Natural killer cell (primary cell): ENCODE results near the gene PKN2. TPM values are rescaled to one million over a fixed set of nuclear protein-coding genes. Genes with fewer than 3 reads are reported as not detected.

Experiments
- ATAC-seq, 3 donors: fragments of 150-1000 bp in 2 of 3; fragments of 200-7000 bp in 1 of 3; cut with Tn5 transposase; 1 replicate in 1 of 3; 2 replicates in 2 of 3; pipeline ENCODE4 v1.10.0; 2021; ENCODE audit warnings: mild to moderate bottlenecking in 2 of 3, moderate library complexity in 2 of 3
- DNase-seq, 2 donors: peaks; one replicate each; pipeline versions ENCODE4 v3.0.0 to v3.0.0-alpha.2; 2013 to 2021; ENCODE audit warnings: mixed read lengths in 1 of 2
- H3K27ac ChIP-seq: one replicate; pipeline ENCODE4 v1.5.1; 2013; ENCODE audit warnings: mild to moderate bottlenecking, low read length
- H3K27me3 ChIP-seq: one replicate; pipeline ENCODE4 v1.6.1; 2013; ENCODE audit warnings: low read length; ENCODE audit not compliant: control insufficient read depth, insufficient read depth
- H3K36me3 ChIP-seq: one replicate; pipeline ENCODE4 v1.6.1; 2013; ENCODE audit warnings: low read length; ENCODE audit not compliant: control insufficient read depth, insufficient read depth
- H3K4me1 ChIP-seq: one replicate; pipeline ENCODE4 v1.6.1; 2013; ENCODE audit warnings: low read length; ENCODE audit not compliant: control insufficient read depth, insufficient read depth
- H3K4me3 ChIP-seq: one replicate; pipeline ENCODE4 v1.5.1; 2013; ENCODE audit warnings: low read length
- H3K9me3 ChIP-seq: one replicate; pipeline ENCODE4 v1.6.1; 2013; ENCODE audit warnings: low read length; ENCODE audit not compliant: control insufficient read depth, insufficient read depth
- H3K27ac Mint-ChIP-seq, 2 donors: one replicate each; pipeline ENCODE4 v1.8.0; 2022; ENCODE audit warnings: mild to moderate bottlenecking in 2 of 2, mixed read lengths in 2 of 2, moderate library complexity in 1 of 2
- H3K27me3 Mint-ChIP-seq, 2 donors: one replicate each; pipeline ENCODE4 v1.8.0; 2022; ENCODE audit warnings: low read depth in 2 of 2, mixed read lengths in 2 of 2
- H3K36me3 Mint-ChIP-seq: one replicate; pipeline ENCODE4 v1.8.0; 2022; ENCODE audit warnings: mixed read lengths
- H3K4me1 Mint-ChIP-seq, 2 donors: one replicate each; pipeline ENCODE4 v1.8.0; 2022; ENCODE audit warnings: mixed read lengths in 2 of 2
- H3K4me3 Mint-ChIP-seq: one replicate; pipeline ENCODE4 v1.8.0; 2022; ENCODE audit warnings: mild to moderate bottlenecking, moderate library complexity, mixed read lengths
- H3K9me3 Mint-ChIP-seq, 2 donors: one replicate each; pipeline ENCODE4 v1.8.0; 2022; ENCODE audit warnings: mixed read lengths in 2 of 2
- CTCF ChIP-seq: fragments of 200-600 bp; IDR thresholded peaks from one replicate; pipeline ENCODE4 v1.8.0; 2022; ENCODE audit warnings: antibody characterized with exemption
- WGBS: methylation state at CpG from one replicate; pipeline ENCODE4 v1.1.7; 2013; ENCODE audit warnings: missing lambda C conversion rate; ENCODE audit not compliant: insufficient coverage; 5-methylcytosine and 5-hydroxymethylcytosine counted together
- intact Hi-C: fragments of 100-400 bp; cut with micrococcal nuclease; formaldehyde crosslinking; loops from one replicate; pipeline ENCODE4 v1.14.2; 2022
- total RNA-seq, 4 donors: library from RNA; stranded (reverse); fragments of 120-200 nt in 1 of 4; gene quantifications; one replicate each; pipeline versions ENCODE4 v1.2.3 to v1.2.4, GENCODE V29; 2013 to 2022

The PKN2 gene
- total RNA-seq, 3 donors from 2014 or later (not counting 1 experiment from before 2014, with no cell fraction given), result 40.8 to 50.1 (median 47.2) TPM

GRCh38 chr1:88647749-88648415, 36.2 kb upstream of the PKN2 start:
- H3K4me3 Mint-ChIP-seq, result no peak overlapping the region
- no peaks in the 10 kb centered on the region for H3K4me1 Mint-ChIP-seq
- no peak overlapping the region for H3K27ac ChIP-seq

GRCh38 chr1:88648706-88649105, 35.4 kb upstream of the PKN2 start:
- H3K4me3 Mint-ChIP-seq, result no peak overlapping the region
- H3K4me3 ChIP-seq, result no peak overlapping the region
- DNase-seq, result no peak
- intact Hi-C loops, result no loop called here
- H3K27ac ChIP-seq, result no peak overlapping the region
- no peak for TF ChIP-seq CTCF
- no peaks in the 10 kb centered on the region for H3K36me3 ChIP-seq
- no peak for ATAC-seq
- H3K27me3 ChIP-seq, result no peaks in the 10 kb centered on the region
- no peaks in the 10 kb centered on the region for H3K4me1 Mint-ChIP-seq
- WGBS, result 73% methylated on average over 2 of the region's 2 CpGs
- H3K4me1 ChIP-seq, result no peaks in the 10 kb centered on the region
- H3K27ac Mint-ChIP-seq, result no peak overlapping the region
- no peaks in the 10 kb centered on the region for H3K36me3 Mint-ChIP-seq
- no peaks in the 10 kb centered on the region for H3K9me3 ChIP-seq
- H3K9me3 Mint-ChIP-seq, result no peaks in the 10 kb centered on the region
- H3K27me3 Mint-ChIP-seq, result peaks cover 24 to 44% of the 10 kb centered on the region in 2 donors

More at GRCh38 chr1:88647749-88648415, 36.2 kb upstream of the PKN2 start:
- 97% methylated on average over 5 of the region's 6 CpGs for WGBS
- no peaks in the 10 kb centered on the region for H3K27me3 ChIP-seq
- DNase-seq (no peak), ATAC-seq (no peak)
- no peaks in the 10 kb centered on the region for H3K36me3 Mint-ChIP-seq
- H3K27ac Mint-ChIP-seq, result no peak overlapping the region
- H3K36me3 ChIP-seq, result no peaks in the 10 kb centered on the region
- H3K27me3 Mint-ChIP-seq, result peaks cover 20 to 48% of the 10 kb centered on the region in 2 donors
- no peaks in the 10 kb centered on the region for H3K9me3 ChIP-seq
- H3K4me3 ChIP-seq, result no peak overlapping the region
- TF ChIP-seq CTCF, result no peak
- intact Hi-C loops, result no loop called here
- no peaks in the 10 kb centered on the region for H3K9me3 Mint-ChIP-seq
- no peaks in the 10 kb centered on the region for H3K4me1 ChIP-seq

DNA sequence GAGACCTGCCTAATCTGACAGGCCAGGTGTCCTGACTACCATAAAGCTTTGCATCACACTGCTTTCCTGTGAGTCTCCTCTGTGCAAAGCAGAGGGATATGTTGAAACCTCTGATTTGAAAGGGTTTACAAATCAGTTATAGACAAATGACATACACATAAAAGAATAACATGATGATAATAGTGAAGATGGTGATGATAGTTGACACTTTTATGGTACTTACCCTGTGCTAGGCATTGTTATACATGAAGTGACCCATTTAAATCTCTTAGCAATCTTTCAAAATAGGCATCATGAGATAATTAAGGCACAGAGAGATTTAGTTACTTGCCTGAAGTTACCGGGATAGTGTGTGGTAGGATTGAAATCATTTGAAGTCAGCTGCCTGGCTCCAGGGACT, 34.1 kb upstream of the PKN2 start:
- Mint-ChIP-seq H3K9me3 (no peaks in the 10 kb centered on the region), H3K4me3 (no peak overlapping the region), H3K27ac (no peak overlapping the region), H3K27me3 (peaks cover 18 to 35% of the 10 kb centered on the region in 2 donors), H3K36me3 (no peaks in the 10 kb centered on the region), H3K4me1 (no peaks in the 10 kb centered on the region)
- H3K4me1 ChIP-seq, result no peaks in the 10 kb centered on the region
- TF ChIP-seq CTCF, result no peak
- H3K4me3 ChIP-seq, result no peak overlapping the region
- no peaks in the 10 kb centered on the region for H3K9me3 ChIP-seq
- no peaks in the 10 kb centered on the region for H3K27me3 ChIP-seq
- DNase-seq (no peak), ATAC-seq (no peak)
- intact Hi-C loops, result no loop called here
- no peaks in the 10 kb centered on the region for H3K36me3 ChIP-seq
- 100% methylated on average over 1 of the region's 1 CpG for WGBS
- H3K27ac ChIP-seq, result no peak overlapping the region
